GM21381 (cell line): Measurements from ENCODE around the gene SALL3.

ENCODE experiments used
- ATAC-seq: cut with Tn5 transposase; IDR thresholded peaks from one replicate; pipeline ENCODE4 v1.9.1; 2021; ENCODE audit warnings: mild to moderate bottlenecking, moderate library complexity; ENCODE audit not compliant: unreplicated experiment

Gene SALL3

DNA sequence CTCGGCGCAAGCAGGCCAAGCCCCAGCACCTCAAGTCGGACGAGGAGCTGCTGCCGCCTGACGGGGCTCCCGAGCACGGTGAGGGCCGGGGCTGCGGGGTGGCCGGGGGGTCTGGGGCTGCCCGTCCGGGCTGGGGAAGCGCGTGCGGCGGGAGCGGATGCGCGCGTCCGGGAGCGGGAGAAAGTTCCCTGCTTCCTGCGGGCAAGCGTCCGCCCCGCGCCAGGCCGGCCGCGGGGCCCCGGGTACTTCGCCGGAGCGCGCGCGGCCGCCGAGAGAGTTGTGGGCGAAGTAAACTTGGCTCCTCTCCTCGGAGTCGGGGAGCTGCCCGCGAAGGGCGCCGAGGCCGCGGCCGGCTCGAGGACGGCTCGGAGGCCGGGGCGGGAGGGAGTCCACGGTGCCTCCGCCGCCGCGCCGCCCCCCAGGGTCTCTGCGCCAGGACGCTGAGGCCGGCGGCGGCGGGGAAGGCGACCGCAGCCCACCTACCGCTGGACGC, 707 bp downstream of the SALL3 start:
- no peak for ATAC-seq

DNA sequence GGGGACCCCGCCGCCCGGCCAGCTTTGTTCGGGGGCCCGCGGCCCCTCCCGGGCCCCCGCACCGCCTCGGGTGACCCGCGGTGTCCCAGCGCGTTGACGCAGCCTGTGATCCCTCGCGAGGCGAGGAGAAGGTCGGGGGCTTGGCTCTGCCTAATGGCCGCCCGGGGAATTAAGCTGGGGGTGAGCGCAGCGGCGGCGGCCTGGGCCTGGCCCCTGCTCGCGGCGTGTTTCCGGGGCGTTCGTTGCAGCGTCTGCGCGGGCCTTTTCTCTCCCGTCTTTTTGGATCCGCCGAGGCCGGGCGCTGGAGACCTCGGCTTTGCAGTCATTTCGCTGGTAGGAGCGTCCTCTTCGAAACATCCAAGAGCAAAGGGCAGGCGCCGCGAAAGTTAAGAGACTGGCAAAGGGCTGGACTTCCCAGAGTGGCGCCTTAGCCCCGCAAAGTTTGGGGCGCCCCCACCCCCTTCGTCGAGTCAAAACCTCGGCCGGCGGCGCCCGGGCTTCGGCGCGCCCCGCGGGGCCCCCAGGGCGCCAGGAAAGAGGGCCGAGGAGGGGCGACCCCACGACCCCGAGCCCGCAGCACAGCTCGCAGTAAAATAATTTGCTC, 1.3 kb downstream of the SALL3 start:
- no peak for ATAC-seq

GRCh38 chr18:78981394-78981831, 1.8 kb downstream of the SALL3 start:
- ATAC-seq = no peak

DNA sequence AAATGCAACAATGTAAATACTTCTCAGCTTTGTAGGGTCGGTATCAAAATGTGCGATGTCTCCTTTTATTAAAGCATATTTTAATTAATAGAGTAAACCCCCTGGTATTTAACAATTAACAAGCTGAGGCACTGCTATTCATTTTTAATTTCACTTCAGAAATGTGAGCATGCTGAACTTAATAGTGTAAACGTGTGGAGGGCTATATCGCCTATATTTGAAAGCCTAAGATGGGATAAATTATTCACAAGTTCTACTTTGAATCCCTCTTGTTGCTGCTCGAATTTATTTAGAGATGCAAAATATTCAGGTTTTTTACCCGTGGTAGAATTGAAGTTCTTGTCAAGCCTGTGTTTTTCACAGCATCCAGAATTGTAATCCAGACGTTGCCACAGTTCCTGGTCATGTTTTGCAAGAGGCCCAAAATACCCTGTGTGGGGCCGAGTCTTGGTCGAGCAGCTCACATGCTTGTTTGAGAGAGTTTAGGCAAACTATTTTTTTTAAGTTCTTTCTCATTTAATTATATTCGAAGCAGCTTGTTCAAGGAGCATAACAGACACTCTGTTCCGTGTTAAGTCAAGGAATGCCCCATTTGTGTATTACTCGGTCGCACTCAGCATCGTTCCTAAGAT, 2.5 kb downstream of the SALL3 start:
- ATAC-seq = no peak

GRCh38 chr18:78983512-78983911, 3.9 kb downstream of the SALL3 start:
- no peak for ATAC-seq

- peak; percentile 73 for ATAC-seq
Measured at GRCh38 chr18:78984941-78985784, 5.5 kb downstream of the SALL3 start.

DNA sequence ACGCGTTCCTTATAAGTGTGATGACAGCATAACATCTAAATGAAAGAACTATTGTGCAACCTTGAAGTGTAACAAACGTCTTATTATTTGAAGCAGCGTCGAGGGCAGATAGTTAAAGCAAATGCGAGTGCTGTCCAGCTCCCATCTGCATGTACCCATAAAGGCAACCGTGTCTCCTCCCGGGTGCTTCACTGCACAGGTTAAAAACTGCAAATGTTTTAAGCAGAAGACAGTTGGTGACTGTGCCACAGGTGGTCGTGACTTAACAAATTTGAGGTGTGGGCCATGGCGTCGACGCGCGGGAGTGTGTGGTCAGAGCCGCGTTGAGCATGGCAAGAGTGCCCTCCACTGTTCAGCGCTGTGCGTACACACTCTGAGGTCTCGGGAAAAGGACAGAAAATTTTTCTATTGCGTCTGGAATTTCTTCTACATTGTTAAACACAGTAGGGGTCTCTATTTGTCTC, 6.4 kb downstream of the SALL3 start:
- ATAC-seq = no peak

DNA sequence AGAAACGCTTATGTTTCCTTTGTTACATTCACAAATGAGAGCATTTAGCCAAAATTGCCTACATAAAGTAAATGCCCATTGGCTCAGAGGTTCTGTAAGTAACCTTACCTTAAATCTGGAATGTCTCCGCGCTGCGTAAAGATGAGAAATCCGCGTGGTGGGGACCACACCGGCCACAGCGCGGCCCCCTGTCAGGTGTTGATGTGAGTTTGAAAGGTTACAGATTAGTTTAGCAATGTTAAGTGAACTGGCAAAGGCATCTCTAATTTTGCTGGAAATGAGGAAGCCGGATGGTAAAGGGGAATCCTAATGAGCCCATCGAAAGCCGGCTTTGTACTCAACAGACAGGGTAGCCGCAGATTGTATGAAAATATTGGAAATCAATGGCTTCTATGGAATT, 11.8 kb downstream of the SALL3 start:
- ATAC-seq = no peak

GRCh38 chr18:78992041-78993011, 12.7 kb downstream of the SALL3 start:
- ATAC-seq = no peak

GRCh38 chr18:78993014-78993926, 13.7 kb downstream of the SALL3 start:
- ATAC-seq = no peak

GRCh38 chr18:78994000-78994399, 14.4 kb downstream of the SALL3 start:
- no peak for ATAC-seq

DNA sequence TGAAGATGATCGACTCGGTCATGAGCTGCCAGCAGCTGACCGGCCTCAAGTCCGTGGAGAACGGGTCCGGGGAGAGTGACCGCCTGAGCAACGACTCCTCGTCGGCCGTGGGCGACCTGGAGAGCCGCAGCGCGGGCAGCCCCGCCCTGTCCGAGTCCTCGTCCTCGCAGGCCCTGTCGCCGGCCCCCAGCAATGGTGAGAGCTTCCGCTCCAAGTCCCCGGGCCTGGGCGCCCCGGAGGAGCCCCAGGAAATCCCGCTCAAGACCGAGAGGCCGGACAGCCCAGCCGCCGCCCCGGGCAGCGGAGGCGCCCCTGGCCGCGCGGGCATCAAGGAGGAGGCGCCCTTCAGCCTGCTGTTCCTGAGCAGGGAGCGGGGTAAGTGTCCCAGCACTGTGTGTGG, 14.9 kb downstream of the SALL3 start:
- ATAC-seq = no peak

- ATAC-seq = no peak
Measured at GRCh38 chr18:78994977-78995582, 15.5 kb downstream of the SALL3 start.

- no peak for ATAC-seq
Measured at GRCh38 chr18:78995740-78996395, 16.2 kb downstream of the SALL3 start.

- ATAC-seq = no peak
Measured at GRCh38 chr18:78996741-78997490, 17.3 kb downstream of the SALL3 start.

DNA sequence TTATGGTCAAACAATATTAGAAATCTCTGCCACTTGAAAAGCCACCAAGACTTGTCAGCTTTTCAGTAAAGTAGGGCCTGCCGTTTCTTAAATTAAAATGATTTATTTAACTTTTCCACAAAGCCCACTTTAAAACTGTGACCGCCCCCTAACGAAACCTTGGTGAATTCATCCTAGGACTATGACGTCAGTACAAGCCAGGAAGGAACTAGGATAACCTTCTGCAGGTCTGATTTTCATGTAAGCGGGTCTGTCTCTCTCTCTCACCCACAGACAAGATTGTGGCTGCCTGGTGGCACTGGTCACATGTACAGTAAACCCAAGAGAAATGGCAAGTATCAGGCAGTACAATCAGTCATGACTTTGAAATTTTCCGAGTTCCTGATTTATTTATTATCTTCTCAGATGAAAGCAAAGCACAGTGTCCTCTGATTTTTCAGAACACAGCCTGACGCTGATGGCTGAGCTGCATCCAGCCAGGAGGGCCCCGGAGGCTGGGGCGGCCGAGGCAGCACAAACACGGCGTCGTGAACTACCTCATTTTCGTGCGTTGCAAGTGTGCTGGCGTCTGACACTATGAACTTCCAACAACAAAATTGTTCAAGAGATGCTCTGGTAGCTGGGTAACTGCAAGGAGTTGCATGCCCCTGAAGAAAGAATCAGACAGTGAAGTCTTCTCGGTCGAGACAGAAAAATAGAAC, 18.9 kb downstream of the SALL3 start:
- no peak for ATAC-seq

DNA sequence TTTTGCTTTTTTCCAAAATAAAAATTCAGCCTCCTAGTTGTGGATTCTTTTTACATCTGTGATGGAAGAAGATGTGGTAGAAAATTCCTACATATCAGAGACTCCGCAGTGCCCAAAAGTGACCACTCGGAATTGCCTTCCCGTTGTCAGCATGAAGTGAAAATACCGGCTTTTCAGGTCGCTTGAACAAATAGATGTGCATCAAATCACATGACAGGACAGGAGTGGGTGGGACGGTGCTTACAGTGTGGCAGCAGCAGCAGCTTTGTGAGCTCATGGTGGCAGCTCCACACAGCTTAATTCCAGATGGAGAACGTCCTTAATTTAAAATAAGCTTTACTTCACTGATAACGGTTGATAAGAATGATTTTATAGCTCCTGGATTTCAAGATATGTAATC, 20.3 kb downstream of the SALL3 start:
- no peak for ATAC-seq
